ENCODE measurements around the gene GMNC.

The GMNC gene

DNA sequence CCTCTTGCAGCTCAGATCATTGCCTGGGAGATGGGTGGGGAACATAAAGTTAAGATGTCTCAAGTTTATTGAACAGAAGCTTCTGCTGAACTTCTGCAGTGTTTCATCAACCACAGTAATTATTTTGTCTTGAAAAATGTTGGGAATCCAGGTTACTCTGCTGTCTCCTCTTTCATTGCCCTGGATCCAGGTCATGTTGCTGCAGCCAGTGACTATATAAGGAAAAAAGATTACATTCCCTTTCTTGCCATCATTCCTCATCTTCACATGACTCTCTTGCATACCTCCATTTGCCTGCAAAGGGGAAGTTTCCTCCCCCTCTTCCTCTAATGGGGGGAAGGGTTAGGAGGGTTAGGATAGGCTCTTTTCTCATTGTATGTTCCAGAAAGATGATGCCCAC is 15.1 kb downstream of the GMNC start:
- DNase-seq, result no peak

DNA sequence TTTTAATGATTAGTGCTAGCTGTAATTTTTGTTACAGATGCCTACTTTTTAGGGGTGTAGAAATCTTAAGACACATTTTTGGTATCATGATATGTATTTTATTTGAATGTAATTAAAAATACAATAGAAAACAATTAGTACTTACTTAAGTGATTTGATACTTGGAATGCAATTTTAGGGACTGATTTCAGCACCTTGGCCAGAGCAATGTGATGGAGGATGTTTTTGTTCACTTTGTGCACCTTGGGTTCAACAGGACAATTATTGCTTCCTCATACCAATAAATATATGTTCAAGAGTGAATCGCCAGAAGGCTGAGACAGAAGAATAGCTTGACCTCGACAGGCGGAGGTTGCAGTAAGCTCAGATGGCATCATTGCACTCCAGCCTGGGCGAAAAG is 22.3 kb downstream of the GMNC start:
- DNase-seq, result no peak

DNA sequence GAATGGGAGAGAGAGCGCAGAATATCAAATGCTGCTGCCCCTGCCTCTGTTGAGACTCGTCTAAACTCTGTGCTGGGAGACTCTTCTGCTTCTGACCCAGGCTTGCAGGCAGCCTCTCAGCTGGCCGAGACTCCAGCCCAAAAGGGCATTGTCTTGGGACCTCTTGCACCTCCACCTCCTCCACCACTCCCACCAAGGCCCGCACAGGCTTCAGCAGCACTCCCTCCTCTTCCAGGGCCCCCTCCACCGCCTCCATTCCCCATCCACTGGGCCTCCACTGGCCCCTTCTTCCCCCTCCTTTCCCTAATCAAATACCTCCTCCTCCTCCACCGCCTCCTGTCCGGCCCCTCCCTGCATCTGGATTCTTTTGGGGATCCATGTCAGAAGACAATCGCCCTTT is 31.3 kb downstream of the GMNC start:
- no peak for DNase-seq

DNA sequence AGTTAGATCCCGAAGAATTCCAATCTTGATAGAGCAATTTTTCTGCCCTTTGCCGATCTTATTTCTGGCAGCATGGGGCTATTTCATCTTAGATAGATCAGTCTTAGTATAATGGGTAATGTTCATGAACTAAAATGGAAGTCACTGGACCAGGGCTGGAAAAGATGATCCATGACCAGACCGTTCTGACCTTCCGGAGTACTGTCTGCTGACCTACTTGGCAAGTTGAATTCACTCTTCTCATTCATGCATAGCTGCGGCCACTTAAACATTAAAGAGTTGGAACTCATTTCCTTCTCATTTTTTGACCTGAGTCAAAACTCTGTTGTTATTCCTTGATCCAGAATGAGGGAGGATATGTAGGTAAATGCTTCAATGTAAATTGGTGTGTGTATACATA is 32.5 kb downstream of the GMNC start:
- DNase-seq, result no peak

DNA sequence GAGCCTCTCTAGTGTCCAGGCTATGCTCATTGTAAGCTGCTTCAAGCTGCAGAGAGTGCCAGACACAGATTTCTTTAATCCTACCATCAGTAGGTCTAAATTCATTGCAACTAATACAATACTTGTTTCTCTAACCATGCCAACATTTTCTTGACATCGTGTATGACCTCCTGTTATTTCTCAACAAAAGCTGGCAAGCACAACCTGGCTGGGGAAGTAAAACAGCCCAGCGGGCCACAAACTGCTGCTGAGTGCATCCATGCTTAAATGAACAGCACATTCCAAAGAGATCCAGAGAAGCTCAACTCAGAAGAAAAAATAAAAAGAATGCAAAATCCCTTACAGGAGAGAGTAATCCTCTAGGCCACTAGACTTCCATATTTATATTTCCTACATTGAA is 36.5 kb downstream of the GMNC start:
- no peak for DNase-seq

DNA sequence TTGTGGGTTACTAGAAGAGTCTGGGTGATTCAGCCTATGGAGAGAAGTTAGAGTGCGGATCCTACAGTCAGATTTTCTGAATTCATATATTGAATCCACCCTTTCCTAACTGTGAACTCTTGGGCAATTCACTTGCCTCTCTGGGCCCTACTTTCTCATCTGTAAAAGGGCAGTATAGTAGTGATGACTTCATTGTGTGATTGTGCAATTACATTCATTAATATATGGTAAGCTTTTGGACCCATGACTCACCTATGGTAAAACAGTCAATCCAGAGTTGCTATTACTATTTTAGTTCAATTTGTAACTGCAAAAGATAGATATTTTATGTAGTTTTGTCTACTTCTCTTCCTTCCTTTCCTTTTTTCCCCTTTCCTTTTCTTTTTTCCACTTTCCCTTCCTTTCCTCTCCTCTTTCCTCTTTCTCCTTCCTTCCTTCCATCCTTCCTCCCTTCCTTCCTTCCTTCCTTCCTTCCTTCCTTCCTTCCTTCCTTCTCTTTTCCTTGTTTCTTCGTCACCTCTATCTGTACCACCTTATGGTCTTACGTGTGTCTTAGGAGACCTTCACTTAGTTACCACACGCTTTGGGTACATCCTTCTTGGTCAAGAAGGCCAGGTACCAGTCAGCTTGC is 37.0 kb downstream of the GMNC start:
- no peak for DNase-seq

DNA sequence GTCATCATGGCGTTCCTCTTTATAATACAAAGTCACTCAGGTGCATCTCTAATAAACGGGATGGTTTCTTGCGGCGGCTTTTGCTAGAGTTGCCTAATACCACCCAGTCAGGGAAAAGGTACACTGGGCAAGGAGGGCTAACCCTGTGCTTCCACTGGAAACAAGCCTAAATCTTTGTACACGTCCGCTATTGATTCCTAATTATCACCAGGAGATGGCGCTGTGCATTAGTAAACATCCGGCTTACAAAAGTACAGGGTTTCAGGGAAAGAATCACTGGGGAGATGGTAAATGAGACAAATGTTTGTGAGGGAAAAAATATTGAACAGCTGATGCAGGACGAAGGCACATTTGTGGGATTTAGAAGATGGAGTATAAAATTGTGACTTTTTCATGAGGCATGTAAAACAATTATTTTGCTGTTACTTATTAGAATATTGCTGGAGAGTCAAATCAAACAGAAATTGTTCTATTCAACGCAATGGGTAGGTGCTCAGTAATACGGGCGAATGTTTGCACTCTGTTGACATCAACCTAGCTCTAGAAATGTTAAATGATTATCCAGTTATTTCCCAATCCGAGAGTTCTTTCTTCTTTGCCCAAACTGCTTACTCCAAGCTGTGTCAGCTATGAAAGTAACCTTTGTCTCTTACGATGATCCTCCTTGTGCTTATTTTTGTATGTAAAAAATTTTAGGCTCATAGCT is 50.6 kb downstream of the GMNC start:
- no peak for DNase-seq

DNA sequence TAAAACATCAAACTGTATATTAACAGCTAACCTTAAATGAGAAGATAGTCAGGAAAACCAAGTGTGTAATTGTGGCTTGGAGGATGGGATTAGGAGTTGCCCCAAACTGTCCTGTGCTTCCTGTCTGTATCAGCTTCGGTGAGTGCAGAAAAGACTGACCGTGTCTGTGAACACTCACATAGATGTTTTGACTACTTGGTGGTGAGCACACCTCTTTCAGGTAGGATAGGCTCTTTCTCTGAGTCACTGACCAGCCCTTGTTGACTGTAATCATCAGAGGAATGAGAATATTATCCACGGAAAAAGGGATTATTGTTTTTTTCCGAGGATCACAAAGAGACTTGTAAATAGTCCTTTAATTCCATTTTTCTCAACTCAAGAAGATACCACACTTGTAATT is 51.5 kb downstream of the GMNC start:
- no peak for DNase-seq

DNA sequence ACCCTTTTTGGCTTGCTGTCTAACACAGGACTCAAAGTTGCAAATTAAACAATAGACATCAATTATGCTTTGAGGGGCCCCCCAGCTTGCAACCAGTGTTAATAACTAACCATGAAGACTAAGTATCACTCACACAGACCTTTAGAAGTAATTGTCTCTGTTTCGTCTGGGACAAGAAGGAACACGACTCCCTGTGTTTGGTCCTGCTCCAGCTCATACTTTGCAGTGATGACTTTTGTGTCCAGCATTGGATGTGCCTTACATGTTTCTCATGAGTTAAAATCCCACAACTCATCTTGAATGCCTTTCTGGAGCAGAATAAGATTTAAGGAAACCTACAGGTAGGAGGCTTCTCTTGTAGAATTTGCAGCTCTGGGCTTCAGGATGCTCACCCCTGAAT is 53.1 kb downstream of the GMNC start:
- DNase-seq, result no peak

DNA sequence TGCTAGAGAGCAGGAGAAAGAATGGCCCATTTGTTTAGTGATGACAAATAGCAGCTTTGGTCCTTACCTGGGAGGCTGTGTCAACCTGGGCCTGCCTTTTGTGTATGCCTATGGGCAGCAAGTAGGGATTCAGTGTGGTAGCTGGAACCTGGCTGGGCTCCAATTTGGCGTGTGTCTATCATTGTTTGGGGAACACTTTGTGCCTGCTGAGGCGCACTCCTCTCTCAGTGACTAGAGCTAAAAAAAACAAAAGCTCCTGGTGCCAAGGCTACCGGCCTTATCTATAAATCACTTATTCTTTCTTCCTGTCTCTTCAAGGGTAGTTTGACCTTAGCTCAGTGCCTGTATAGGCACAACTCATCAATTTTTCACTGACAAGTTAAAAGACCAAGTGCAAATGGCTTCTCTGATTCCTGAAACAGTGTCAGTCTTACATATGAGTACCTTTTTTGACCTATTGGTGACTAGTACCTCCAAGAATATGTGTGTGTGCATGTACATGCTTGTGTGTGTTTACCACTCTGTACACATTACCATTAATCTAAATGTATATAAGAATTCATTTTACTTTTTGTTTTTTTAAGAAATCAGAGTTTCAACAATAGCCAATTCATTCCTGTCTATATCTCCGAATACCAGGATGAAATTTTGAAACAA is 54.6 kb downstream of the GMNC start:
- no peak for DNase-seq

All from activated naive CD4-positive, alpha-beta T cell treated with Interleukin-2 at 50 U/mL for 16 hours (primary cell).